Measurements from ENCODE around the gene LCE3C. TPM values are rescaled to one million over a fixed set of nuclear protein-coding genes. Genes with fewer than 3 reads are reported as not detected.
"Not testable (repeated sequence)": the region's sequence is repeated elsewhere in the genome, so short reads cannot be mapped to it uniquely, and the experiment has no call there.

The LCE3C gene, protein sequence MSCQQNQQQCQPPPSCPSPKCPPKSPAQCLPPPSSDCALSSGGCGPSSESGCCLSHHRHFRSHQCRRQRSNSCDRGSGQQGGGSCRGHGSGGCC
- total RNA-seq (not detected), polyA plus RNA-seq (ENCODE audit: insufficient read depth in 1 of 8, insufficient read length in 8 of 8, low replicate concordance in 1 of 8) (not detected)
- long read RNA-seq, donor 1, result 0 reads
- long read RNA-seq, donor 2, result 0 reads
- long read RNA-seq, donor 3, result 0 reads
- long read RNA-seq, donor 4, result 0 reads
- long read RNA-seq, donor 5, result 0 reads
- long read RNA-seq, donor 6, result 0 reads
- long read RNA-seq, donor 7, result 0 reads
- long read RNA-seq, donor 8, result 0 reads
- long read RNA-seq, donor 9, result 0 reads
- long read RNA-seq, donor 10, result 0 reads
- long read RNA-seq, donor 11, result 0 reads

GRCh38 chr1:152599934-152600333 is at the start of gene LCE3C:
LCE3C (plus strand) TSS chr1:152600234; CDS start chr1:152600732, 498 bp downstream.
- no peaks in the 10 kb centered on the region for H3K36me3 ChIP-seq (ENCODE audit: control insufficient read depth, insufficient read depth, low read length)
- no peaks in the 10 kb centered on the region for H3K27me3 ChIP-seq (ENCODE audit: control insufficient read depth, insufficient read depth, low read length)
- H3K4me1 ChIP-seq (ENCODE audit: control insufficient read depth, insufficient read depth, low read length), result no peaks in the 10 kb centered on the region
- H3K9me3 ChIP-seq (replicated peaks; ENCODE audit: control insufficient read depth, low read depth, low read length), result peaks cover 16% of the 10 kb centered on the region
- WGBS (ENCODE audit: insufficient coverage), result no CpG with 5 or more reads among the region's 4 CpGs
- no peak within 1 kb of the TSS for H3K27ac ChIP-seq (ENCODE audit: low read length)
- DNase-seq, result no peak
- H3K4me3 ChIP-seq (ENCODE audit: low read length), result no peak within 1 kb of the TSS

DNA sequence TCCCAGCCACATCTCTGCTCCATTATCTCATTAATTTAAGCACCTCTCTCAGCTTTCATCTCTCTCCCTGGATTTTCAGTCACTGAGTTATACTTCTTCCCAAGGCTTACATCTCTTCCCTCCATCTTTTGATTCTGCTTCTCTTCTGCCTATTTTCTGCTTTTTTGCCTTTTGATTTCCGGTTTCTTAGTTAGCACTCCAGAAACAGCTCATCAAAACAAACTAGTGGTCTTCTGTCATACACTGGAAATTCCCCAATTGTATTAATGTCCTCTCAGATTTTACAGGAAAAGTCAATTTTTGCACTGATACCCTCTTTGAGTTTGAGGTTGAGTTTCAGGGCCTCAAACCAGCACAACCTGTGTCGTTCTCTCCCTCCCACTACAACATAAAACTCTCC is 34.9 kb upstream of the LCE3C start:
- Histone ChIP-seq H3K4me1 (ENCODE audit: control insufficient read depth, insufficient read depth, low read length) (no peaks in the 10 kb centered on the region), H3K4me3 (ENCODE audit: low read length) (no peak overlapping the region), H3K27me3 (ENCODE audit: control insufficient read depth, insufficient read depth, low read length) (no peaks in the 10 kb centered on the region), H3K36me3 (ENCODE audit: control insufficient read depth, insufficient read depth, low read length) (no peaks in the 10 kb centered on the region), H3K27ac (ENCODE audit: low read length) (no peak overlapping the region), H3K9me3 (replicated peaks; ENCODE audit: control insufficient read depth, low read depth, low read length) (peaks cover 11% of the 10 kb centered on the region)
- no peak for DNase-seq
- WGBS (ENCODE audit: insufficient coverage), result 60% methylated on average over 1 of the region's 2 CpGs

- Histone ChIP-seq H3K4me1 (ENCODE audit: control insufficient read depth, insufficient read depth, low read length) (no peaks in the 10 kb centered on the region), H3K36me3 (ENCODE audit: control insufficient read depth, insufficient read depth, low read length) (no peaks in the 10 kb centered on the region), H3K27me3 (ENCODE audit: control insufficient read depth, insufficient read depth, low read length) (no peaks in the 10 kb centered on the region), H3K27ac (ENCODE audit: low read length) (no peak overlapping the region), H3K4me3 (ENCODE audit: low read length) (no peak overlapping the region), H3K9me3 (replicated peaks; ENCODE audit: control insufficient read depth, low read depth, low read length) (peaks cover 11% of the 10 kb centered on the region)
- WGBS (ENCODE audit: insufficient coverage), result 68% methylated on average over 5 of the region's 14 CpGs
- DNase-seq, result no peak
These were observed 34.4 kb upstream of the LCE3C start for GRCh38 chr1:152565535-152566215.

- Histone ChIP-seq H3K9me3 (replicated peaks; ENCODE audit: control insufficient read depth, low read depth, low read length) (peaks cover 9% of the 10 kb centered on the region), H3K27ac (ENCODE audit: low read length) (no peak within 1 kb of the TSS), H3K36me3 (ENCODE audit: control insufficient read depth, insufficient read depth, low read length) (no peaks in the 10 kb centered on the region), H3K4me1 (ENCODE audit: control insufficient read depth, insufficient read depth, low read length) (no peaks in the 10 kb centered on the region), H3K4me3 (ENCODE audit: low read length) (no peak within 1 kb of the TSS), H3K27me3 (ENCODE audit: control insufficient read depth, insufficient read depth, low read length) (no peaks in the 10 kb centered on the region)
- DNase-seq, result no peak
- 63% methylated on average over 1 of the region's 1 CpG for WGBS (ENCODE audit: insufficient coverage)
These were observed 33.4 kb upstream of the LCE3C start, which contains the start of gene LCE3E for GRCh38 chr1:152566681-152567080. LCE3E (minus strand) TSS chr1:152566780; CDS start chr1:152566208, 572 bp downstream.

DNA sequence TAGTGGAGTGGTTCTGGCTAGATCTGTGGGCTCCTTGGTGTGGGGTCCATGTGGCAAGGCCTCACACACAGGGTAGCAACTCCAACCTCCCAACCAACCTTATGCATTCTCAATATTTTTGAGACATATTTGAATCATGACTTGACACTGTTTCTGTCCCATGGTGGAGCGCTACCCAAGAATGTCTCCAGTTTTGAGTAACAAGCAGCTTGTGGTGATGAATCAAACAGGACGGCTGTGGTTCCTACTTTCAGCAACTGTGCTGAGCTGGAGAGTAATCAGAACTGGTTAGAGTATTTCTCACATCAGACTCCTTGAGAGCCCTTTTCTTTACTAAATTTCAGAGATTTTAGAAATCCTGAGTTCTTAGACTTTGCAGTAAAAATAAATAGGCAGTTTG is 22.9 kb upstream of the LCE3C start:
- no peak for DNase-seq
- Histone ChIP-seq H3K9me3 (replicated peaks; ENCODE audit: control insufficient read depth, low read depth, low read length) (peaks cover 6% of the 10 kb centered on the region), H3K36me3 (ENCODE audit: control insufficient read depth, insufficient read depth, low read length) (no peaks in the 10 kb centered on the region), H3K4me1 (ENCODE audit: control insufficient read depth, insufficient read depth, low read length) (no peaks in the 10 kb centered on the region), H3K27ac (ENCODE audit: low read length) (no peak overlapping the region), H3K27me3 (ENCODE audit: control insufficient read depth, insufficient read depth, low read length) (no peaks in the 10 kb centered on the region), H3K4me3 (ENCODE audit: low read length) (no peak overlapping the region)
- no CpG with 5 or more reads among the region's 2 CpGs for WGBS (ENCODE audit: insufficient coverage)

GRCh38 chr1:152579526-152579925 is 20.5 kb upstream of the LCE3C start:
- H3K9me3 ChIP-seq (replicated peaks; ENCODE audit: control insufficient read depth, low read depth, low read length); H3K36me3 ChIP-seq (ENCODE audit: control insufficient read depth, insufficient read depth, low read length); H3K27ac ChIP-seq (ENCODE audit: low read length); DNase-seq; H3K4me1 ChIP-seq (ENCODE audit: control insufficient read depth, insufficient read depth, low read length); H3K4me3 ChIP-seq (ENCODE audit: low read length); H3K27me3 ChIP-seq (ENCODE audit: control insufficient read depth, insufficient read depth, low read length): not testable (repeated sequence)
- 96% methylated on average over 7 of the region's 9 CpGs for WGBS (ENCODE audit: insufficient coverage)

DNA sequence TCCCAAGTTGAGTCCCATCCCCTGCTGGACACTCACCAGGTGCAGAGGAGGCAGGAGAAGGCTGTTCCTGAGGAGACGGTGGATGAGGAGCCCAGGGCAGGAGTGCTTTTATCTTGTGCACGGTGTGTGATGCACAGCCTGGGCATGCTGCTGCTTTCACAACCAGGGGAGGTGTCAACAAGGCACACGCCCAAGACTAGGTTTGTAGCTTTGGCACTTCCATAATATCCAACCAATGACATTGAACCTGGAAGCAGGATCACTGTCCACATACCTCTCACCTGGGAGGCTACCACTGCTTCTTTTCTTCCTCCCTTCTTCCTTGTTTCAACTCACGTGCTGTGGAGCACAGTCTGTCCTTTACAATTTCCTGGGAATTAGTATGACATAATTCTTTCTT is 19.6 kb upstream of the LCE3C start, which contains the start of gene LCE3D:
LCE3D (minus strand) TSS at position 84 of the 400 bp plus-strand sequence. CDS start 580 bp downstream, outside the sequence.
- 14% methylated on average over 1 of the region's 4 CpGs for WGBS (ENCODE audit: insufficient coverage)
- Histone ChIP-seq H3K9me3 (replicated peaks; ENCODE audit: control insufficient read depth, low read depth, low read length) (peaks cover 3% of the 10 kb centered on the region), H3K4me1 (ENCODE audit: control insufficient read depth, insufficient read depth, low read length) (no peaks in the 10 kb centered on the region), H3K36me3 (ENCODE audit: control insufficient read depth, insufficient read depth, low read length) (no peaks in the 10 kb centered on the region), H3K27me3 (ENCODE audit: control insufficient read depth, insufficient read depth, low read length) (no peaks in the 10 kb centered on the region), H3K4me3 (ENCODE audit: low read length) (no peak within 1 kb of the TSS), H3K27ac (ENCODE audit: low read length) (no peak within 1 kb of the TSS)
- DNase-seq, result no peak

- Histone ChIP-seq H3K27ac (ENCODE audit: low read length) (no peak overlapping the region), H3K4me1 (ENCODE audit: control insufficient read depth, insufficient read depth, low read length) (no peaks in the 10 kb centered on the region), H3K9me3 (replicated peaks; ENCODE audit: control insufficient read depth, low read depth, low read length) (peaks cover 2% of the 10 kb centered on the region), H3K36me3 (ENCODE audit: control insufficient read depth, insufficient read depth, low read length) (no peaks in the 10 kb centered on the region), H3K27me3 (ENCODE audit: control insufficient read depth, insufficient read depth, low read length) (no peaks in the 10 kb centered on the region), H3K4me3 (ENCODE audit: low read length) (no peak overlapping the region)
- WGBS (ENCODE audit: insufficient coverage), result no CpG with 5 or more reads among the region's 1 CpG
- no peak for DNase-seq
These were observed 17.4 kb upstream of the LCE3C start for GRCh38 chr1:152582647-152583046.

- Histone ChIP-seq H3K27ac (ENCODE audit: low read length) (no peak overlapping the region), H3K9me3 (replicated peaks; ENCODE audit: control insufficient read depth, low read depth, low read length) (peaks cover 2% of the 10 kb centered on the region), H3K27me3 (ENCODE audit: control insufficient read depth, insufficient read depth, low read length) (no peaks in the 10 kb centered on the region), H3K36me3 (ENCODE audit: control insufficient read depth, insufficient read depth, low read length) (no peaks in the 10 kb centered on the region), H3K4me3 (ENCODE audit: low read length) (no peak overlapping the region), H3K4me1 (ENCODE audit: control insufficient read depth, insufficient read depth, low read length) (no peaks in the 10 kb centered on the region)
- WGBS (ENCODE audit: insufficient coverage), result no CpG with 5 or more reads among the region's 1 CpG
- DNase-seq, result no peak
These were observed 14.4 kb upstream of the LCE3C start for GRCh38 chr1:152585586-152585985.

GRCh38 chr1:152596986-152597385 is 3.0 kb upstream of the LCE3C start:
- DNase-seq, result no peak
- Histone ChIP-seq H3K27ac (ENCODE audit: low read length) (no peak overlapping the region), H3K9me3 (replicated peaks; ENCODE audit: control insufficient read depth, low read depth, low read length) (peaks cover 9% of the 10 kb centered on the region), H3K27me3 (ENCODE audit: control insufficient read depth, insufficient read depth, low read length) (no peaks in the 10 kb centered on the region), H3K36me3 (ENCODE audit: control insufficient read depth, insufficient read depth, low read length) (no peaks in the 10 kb centered on the region), H3K4me3 (ENCODE audit: low read length) (no peak overlapping the region), H3K4me1 (ENCODE audit: control insufficient read depth, insufficient read depth, low read length) (no peaks in the 10 kb centered on the region)
- no CpG with 5 or more reads among the region's 2 CpGs for WGBS (ENCODE audit: insufficient coverage)

All from muscle of leg (tissue), 16 donors.